HL-60 (cell line): Measurements from ENCODE around the gene ABCG4.

Experiments
- POLR2AphosphoS5 ChIP-seq: IDR thresholded peaks from 2 replicates; pipeline ENCODE4 v1.6.1; 2012; ENCODE audit warnings: low read depth
- TF ChIP-seq, protein P1 (sequence below): IDR thresholded peaks from one replicate; pipeline ENCODE4 v1.5.1; 2011; ENCODE audit warnings: low read length, control low read depth, inconsistent platforms; ENCODE audit not compliant: insufficient read depth

DNA sequence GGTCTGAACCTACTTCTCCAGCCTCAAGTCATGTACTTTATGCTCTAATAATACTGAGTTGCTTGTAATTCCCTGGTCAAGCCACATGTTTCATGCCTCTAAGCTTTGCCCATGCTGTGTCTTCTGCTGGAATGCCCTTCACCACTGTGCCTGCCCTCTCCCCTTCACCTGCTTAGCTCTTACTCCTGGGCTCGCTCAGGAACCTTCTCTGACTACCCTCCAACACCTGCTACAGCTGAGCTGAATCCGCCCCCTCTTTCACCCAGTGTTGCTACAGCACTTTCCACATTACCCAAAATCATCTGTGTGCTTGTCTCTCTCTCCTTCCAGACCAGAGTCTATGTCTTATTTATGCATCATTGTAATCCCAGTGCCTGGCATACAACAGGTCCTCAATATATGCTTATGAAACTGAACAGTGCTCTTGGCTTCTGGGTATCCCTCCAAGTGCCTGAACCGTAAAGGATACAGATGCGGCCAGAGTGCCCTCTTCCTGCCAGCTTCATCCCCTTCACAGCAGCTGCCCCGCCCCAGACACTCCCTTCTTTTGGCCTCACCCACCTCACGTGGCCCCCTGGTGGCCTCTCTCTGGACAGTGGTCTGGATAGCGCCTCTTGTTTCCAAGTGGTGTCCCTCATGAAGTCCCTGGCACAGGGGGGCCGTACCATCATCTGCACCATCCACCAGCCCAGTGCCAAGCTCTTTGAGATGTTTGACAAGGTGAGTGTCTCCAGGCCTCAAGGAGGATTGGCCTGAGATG, 7.1 kb downstream of the ABCG4 start:
- TF ChIP-seq, protein P1, sequence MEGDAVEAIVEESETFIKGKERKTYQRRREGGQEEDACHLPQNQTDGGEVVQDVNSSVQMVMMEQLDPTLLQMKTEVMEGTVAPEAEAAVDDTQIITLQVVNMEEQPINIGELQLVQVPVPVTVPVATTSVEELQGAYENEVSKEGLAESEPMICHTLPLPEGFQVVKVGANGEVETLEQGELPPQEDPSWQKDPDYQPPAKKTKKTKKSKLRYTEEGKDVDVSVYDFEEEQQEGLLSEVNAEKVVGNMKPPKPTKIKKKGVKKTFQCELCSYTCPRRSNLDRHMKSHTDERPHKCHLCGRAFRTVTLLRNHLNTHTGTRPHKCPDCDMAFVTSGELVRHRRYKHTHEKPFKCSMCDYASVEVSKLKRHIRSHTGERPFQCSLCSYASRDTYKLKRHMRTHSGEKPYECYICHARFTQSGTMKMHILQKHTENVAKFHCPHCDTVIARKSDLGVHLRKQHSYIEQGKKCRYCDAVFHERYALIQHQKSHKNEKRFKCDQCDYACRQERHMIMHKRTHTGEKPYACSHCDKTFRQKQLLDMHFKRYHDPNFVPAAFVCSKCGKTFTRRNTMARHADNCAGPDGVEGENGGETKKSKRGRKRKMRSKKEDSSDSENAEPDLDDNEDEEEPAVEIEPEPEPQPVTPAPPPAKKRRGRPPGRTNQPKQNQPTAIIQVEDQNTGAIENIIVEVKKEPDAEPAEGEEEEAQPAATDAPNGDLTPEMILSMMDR: no peak
- TF ChIP-seq POLR2AphosphoS5: no peak
